MM.1S (cell line): ENCODE data around the gene TTLL11.

ENCODE experiments used
- DNase-seq: peaks from one replicate; pipeline ENCODE4 v3.0.0-alpha.2; 2015
- H2AFZ ChIP-seq: fragments of 300-600 bp; sonication (generic); 2 replicates; pipeline ENCODE4 v1.6.0; 2016; ENCODE audit warnings: antibody characterized with exemption, low read length
- H3F3A ChIP-seq: fragments of 300-600 bp; sonication (generic); 2 replicates; pipeline ENCODE4 v1.6.1; 2016; ENCODE audit warnings: mild to moderate bottlenecking, antibody characterized with exemption, low read length, moderate library complexity, mixed read lengths; ENCODE audit not compliant: insufficient read depth
- H3K27ac ChIP-seq: fragments of 300-600 bp; sonication (generic); 2 replicates; pipeline ENCODE4 v1.5.1; 2016; ENCODE audit warnings: mild to moderate bottlenecking, low read length
- H3K27me3 ChIP-seq: fragments of 300-600 bp; sonication (generic); replicated peaks from 2 replicates; pipeline ENCODE4 v1.6.0; 2016; ENCODE audit warnings: low read length; ENCODE audit not compliant: insufficient read depth
- H3K36me3 ChIP-seq: fragments of 300-600 bp; sonication (generic); replicated peaks from 2 replicates; pipeline ENCODE4 v1.6.1; 2016; ENCODE audit warnings: mild to moderate bottlenecking, low read length, mixed read lengths; ENCODE audit not compliant: insufficient read depth
- H3K4me1 ChIP-seq: fragments of 300-600 bp; sonication (generic); 2 replicates; pipeline ENCODE4 v1.6.1; 2016; ENCODE audit warnings: low read length, mixed read lengths
- H3K4me2 ChIP-seq: fragments of 300-600 bp; sonication (generic); 2 replicates; pipeline ENCODE4 v1.6.0; 2016; ENCODE audit warnings: low read depth, low read length
- H3K4me3 ChIP-seq: fragments of 300-600 bp; sonication (generic); 2 replicates; pipeline ENCODE4 v1.5.1; 2016; ENCODE audit warnings: low read length, mixed read lengths
- H3K79me2 ChIP-seq: fragments of 300-600 bp; sonication (generic); 2 replicates; pipeline ENCODE4 v1.6.1; 2016; ENCODE audit warnings: mixed run types, low read length, mixed read lengths
- H3K9ac ChIP-seq: fragments of 300-600 bp; sonication (generic); 2 replicates; pipeline ENCODE4 v1.6.1; 2016; ENCODE audit warnings: low read length, mixed read lengths
- H3K9me2 ChIP-seq: fragments of 300-600 bp; sonication (generic); replicated peaks from 2 replicates; pipeline ENCODE4 v1.6.1; 2016; ENCODE audit warnings: mild to moderate bottlenecking, low read length, mixed read lengths; ENCODE audit not compliant: insufficient read depth
- H3K9me3 ChIP-seq: fragments of 300-600 bp; sonication (generic); replicated peaks from 2 replicates; pipeline ENCODE4 v1.6.1; 2016; ENCODE audit warnings: mild to moderate bottlenecking, low read length, mixed read lengths; ENCODE audit not compliant: insufficient read depth
- H4K20me1 ChIP-seq: fragments of 300-600 bp; sonication (generic); 2 replicates; pipeline ENCODE4 v1.6.1; 2016; ENCODE audit warnings: mild to moderate bottlenecking, low read length, moderate library complexity, mixed read lengths; ENCODE audit not compliant: insufficient read depth
- EZH2 ChIP-seq: fragments of 300-600 bp; sonication (generic); optimal IDR thresholded peaks from 2 replicates; pipeline ENCODE3; 2017; ENCODE audit warnings: low read depth, mild to moderate bottlenecking, antibody characterized with exemption, low read length, mixed read lengths
- EZH2phosphoT487 ChIP-seq: fragments of 300-600 bp; sonication (generic); IDR thresholded peaks from 2 replicates; pipeline ENCODE4 v1.6.1; 2018; ENCODE audit warnings: antibody characterized with exemption, low read length
- TF ChIP-seq, protein P1 (sequence below): fragments of 300-600 bp; sonication (generic); IDR thresholded peaks from 2 replicates; pipeline ENCODE4 v1.5.1; 2016; ENCODE audit warnings: antibody characterized with exemption, low read length, mixed read lengths

The TTLL11 gene

DNA sequence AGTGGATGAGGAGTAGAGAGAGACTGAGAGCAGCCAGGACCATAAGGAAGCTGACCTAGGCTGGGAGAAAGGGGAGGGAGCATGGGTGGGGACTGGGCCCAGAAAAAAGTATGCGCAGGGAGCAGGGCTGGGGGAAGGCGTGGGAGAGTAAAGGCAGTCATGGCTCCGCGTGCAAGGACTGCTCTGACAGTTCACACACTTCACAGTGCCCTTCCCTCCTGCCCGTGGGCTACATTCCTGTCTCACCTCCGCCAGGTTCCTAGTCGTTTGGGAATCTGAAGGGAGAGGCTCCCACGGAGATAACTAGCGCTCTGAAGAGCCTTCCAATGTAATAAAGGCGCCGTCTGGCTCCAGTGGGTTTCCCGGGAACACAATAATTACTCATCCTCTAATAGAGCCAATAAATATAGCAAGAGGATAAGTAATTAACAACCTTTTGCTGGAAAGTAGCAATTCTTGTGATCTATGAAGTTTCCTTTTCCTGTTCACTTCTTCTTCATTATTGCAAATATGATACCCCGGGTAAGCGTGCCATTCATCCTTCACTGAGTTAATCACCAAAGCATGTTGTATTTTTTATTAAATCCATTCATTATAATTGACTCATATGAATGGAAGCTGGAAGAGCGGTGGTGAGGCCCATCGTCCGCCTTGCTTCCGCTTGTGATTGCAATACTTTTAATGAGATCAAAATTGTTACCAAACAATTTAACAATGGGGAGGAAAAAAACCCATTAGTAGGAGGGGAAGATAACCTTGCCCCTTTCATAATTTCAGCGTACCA lies 39.3 kb downstream of the TTLL11 start:
- H3K9me3 ChIP-seq: no peaks in the 10 kb centered on the region
- no peak overlapping the region for H3K27ac ChIP-seq
- no peaks in the 10 kb centered on the region for H3K36me3 ChIP-seq
- H3K4me3 ChIP-seq: no peak overlapping the region
- no peaks in the 10 kb centered on the region for H3K27me3 ChIP-seq
- H2AFZ ChIP-seq: no peak overlapping the region
- H3K4me2 ChIP-seq: no peak overlapping the region
- H3K79me2 ChIP-seq: no peaks in the 10 kb centered on the region
- no peak overlapping the region for H3K9ac ChIP-seq
- no peaks in the 10 kb centered on the region for H3K9me2 ChIP-seq
- H3F3A ChIP-seq: no peaks in the 10 kb centered on the region
- no peaks in the 10 kb centered on the region for H3K4me1 ChIP-seq
- TF ChIP-seq EZH2 (no peak), EZH2phosphoT487 (no peak)
- TF ChIP-seq, protein P1, sequence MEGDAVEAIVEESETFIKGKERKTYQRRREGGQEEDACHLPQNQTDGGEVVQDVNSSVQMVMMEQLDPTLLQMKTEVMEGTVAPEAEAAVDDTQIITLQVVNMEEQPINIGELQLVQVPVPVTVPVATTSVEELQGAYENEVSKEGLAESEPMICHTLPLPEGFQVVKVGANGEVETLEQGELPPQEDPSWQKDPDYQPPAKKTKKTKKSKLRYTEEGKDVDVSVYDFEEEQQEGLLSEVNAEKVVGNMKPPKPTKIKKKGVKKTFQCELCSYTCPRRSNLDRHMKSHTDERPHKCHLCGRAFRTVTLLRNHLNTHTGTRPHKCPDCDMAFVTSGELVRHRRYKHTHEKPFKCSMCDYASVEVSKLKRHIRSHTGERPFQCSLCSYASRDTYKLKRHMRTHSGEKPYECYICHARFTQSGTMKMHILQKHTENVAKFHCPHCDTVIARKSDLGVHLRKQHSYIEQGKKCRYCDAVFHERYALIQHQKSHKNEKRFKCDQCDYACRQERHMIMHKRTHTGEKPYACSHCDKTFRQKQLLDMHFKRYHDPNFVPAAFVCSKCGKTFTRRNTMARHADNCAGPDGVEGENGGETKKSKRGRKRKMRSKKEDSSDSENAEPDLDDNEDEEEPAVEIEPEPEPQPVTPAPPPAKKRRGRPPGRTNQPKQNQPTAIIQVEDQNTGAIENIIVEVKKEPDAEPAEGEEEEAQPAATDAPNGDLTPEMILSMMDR: no peak
- no peaks in the 10 kb centered on the region for H4K20me1 ChIP-seq
- DNase-seq: no peak

- no peak overlapping the region for H3K9ac ChIP-seq
- no peak for DNase-seq
- no peak overlapping the region for H3K27ac ChIP-seq
- H3K4me3 ChIP-seq: no peak overlapping the region
- H3K36me3 ChIP-seq: no peaks in the 10 kb centered on the region
- no peaks in the 10 kb centered on the region for H3F3A ChIP-seq
- TF ChIP-seq, protein P1: no peak
- TF ChIP-seq EZH2phosphoT487 (no peak), EZH2 (no peak)
- no peaks in the 10 kb centered on the region for H3K4me1 ChIP-seq
- H3K9me3 ChIP-seq: no peaks in the 10 kb centered on the region
- no peak overlapping the region for H2AFZ ChIP-seq
- H3K27me3 ChIP-seq: no peaks in the 10 kb centered on the region
- no peak overlapping the region for H3K4me2 ChIP-seq
- H3K79me2 ChIP-seq: no peaks in the 10 kb centered on the region
- H3K9me2 ChIP-seq: no peaks in the 10 kb centered on the region
- H4K20me1 ChIP-seq: no peaks in the 10 kb centered on the region
Measured at GRCh38 chr9:122053064-122053463, 40.0 kb downstream of the TTLL11 start.

GRCh38 chr9:122051351-122052321 lies 41.5 kb downstream of the TTLL11 start:
- Histone ChIP-seq H2AFZ (no peak overlapping the region), H3K4me3 (no peak overlapping the region), H3F3A (no peaks in the 10 kb centered on the region), H4K20me1 (no peaks in the 10 kb centered on the region), H3K79me2 (no peaks in the 10 kb centered on the region), H3K9ac (no peak overlapping the region), H3K36me3 (no peaks in the 10 kb centered on the region), H3K4me1 (no peaks in the 10 kb centered on the region), H3K9me2 (no peaks in the 10 kb centered on the region), H3K27ac (no peak overlapping the region), H3K9me3 (no peaks in the 10 kb centered on the region), H3K27me3 (no peaks in the 10 kb centered on the region), H3K4me2 (no peak overlapping the region)
- no peak for DNase-seq
- TF ChIP-seq, protein P1: no peak
- no peak for TF ChIP-seq EZH2phosphoT487
